IMR-90 (cell line): ENCODE results near the gene KCNH2.

Experiments used
- BHLHE40 ChIP-seq: fragments of 150-350 bp; IDR thresholded peaks from 2 replicates; pipeline ENCODE4 v1.6.1; 2016; ENCODE audit warnings: mild to moderate bottlenecking, low read depth, low read length
- CEBPB ChIP-seq: IDR thresholded peaks from 2 replicates; pipeline ENCODE4 v1.6.1; 2012; ENCODE audit warnings: low read depth, low read length, improper control_type of control experiment
- CHD1 ChIP-seq: IDR thresholded peaks from 2 replicates; pipeline ENCODE4 v1.6.1; 2012; ENCODE audit warnings: low read depth, low read length, improper control_type of control experiment
- CTCF ChIP-seq: conservative IDR thresholded peaks from 2 replicates; pipeline ENCODE4 v1.5.1; 2012; ENCODE audit warnings: mild to moderate bottlenecking, low read depth, low read length, improper control_type of control experiment
- MXI1 ChIP-seq: IDR thresholded peaks from 2 replicates; pipeline ENCODE4 v1.6.1; 2012; ENCODE audit warnings: low read depth, mild to moderate bottlenecking, low read length, moderate library complexity, borderline replicate concordance
- NFE2L2 ChIP-seq: fragments of 150-350 bp; IDR thresholded peaks from 2 replicates; pipeline ENCODE4 v1.6.1; 2016; ENCODE audit warnings: low read depth, mild to moderate bottlenecking, low read length
- POLR2A ChIP-seq: IDR thresholded peaks from 2 replicates; pipeline ENCODE4 v1.6.1; 2012; ENCODE audit warnings: mild to moderate bottlenecking, low read depth, low read length
- RAD21 ChIP-seq: IDR thresholded peaks from 2 replicates; pipeline ENCODE4 v1.6.1; 2012; ENCODE audit warnings: low read length, improper control_type of control experiment
- RCOR1 ChIP-seq: IDR thresholded peaks from 2 replicates; pipeline ENCODE4 v1.6.1; 2012; ENCODE audit warnings: mild to moderate bottlenecking, low read length, improper control_type of control experiment; ENCODE audit not compliant: insufficient replicate concordance
- RFX5 ChIP-seq: IDR thresholded peaks from 2 replicates; pipeline ENCODE4 v1.8.0; 2012; ENCODE audit warnings: low read depth, mild to moderate bottlenecking, low read length, moderate library complexity
- USF2 ChIP-seq: fragments of 150-350 bp; IDR thresholded peaks from 2 replicates; pipeline ENCODE4 v1.6.1; 2017; ENCODE audit warnings: mild to moderate bottlenecking, antibody characterized with exemption, low read length, low read depth

DNA sequence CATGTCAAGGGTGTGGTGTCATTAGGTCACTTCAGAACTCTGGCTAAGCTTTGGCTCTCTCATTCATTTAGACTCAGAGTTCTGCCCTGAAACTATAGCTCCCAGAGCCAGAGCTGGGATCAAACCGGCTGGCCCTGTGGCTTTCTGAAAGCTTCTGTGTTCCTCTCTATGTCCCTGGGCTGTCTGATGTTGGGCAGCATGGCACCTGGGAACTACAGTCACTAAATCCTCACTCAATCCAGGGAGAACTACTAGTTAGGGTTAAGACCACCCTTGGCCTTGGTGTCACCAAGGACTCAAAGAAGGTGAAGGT is 32.9 kb upstream of the KCNH2 start:
- TF ChIP-seq CTCF (no peak), RAD21 (no peak), POLR2A (no peak), USF2 (no peak), MXI1 (no peak), RCOR1 (no peak), BHLHE40 (no peak), NFE2L2 (no peak), RFX5 (no peak), CEBPB (no peak), CHD1 (no peak)
